Posterior vena cava (tissue), 2 donors: ENCODE results near the gene ANKK1. TPM values are rescaled to one million over a fixed set of nuclear protein-coding genes. Genes with fewer than 3 reads are reported as not detected.

Experiments
- DNase-seq: peaks from one replicate; pipeline ENCODE4 v3.0.0-alpha.2; 2020; ENCODE audit warnings: low spot score
- intact Hi-C, 2 donors: fragments of 100-400 bp; cut with DNase I; formaldehyde crosslinking; loops; one replicate each; pipeline versions ENCODE4 v1.14.1 to v1.14.2; 2022 to 2023
- long read RNA-seq, 2 donors: library from polyadenylated mRNA; unstranded; transcript quantifications; one replicate each; pipeline ENCODE4 v2.0.0, GENCODE V29; 2020 to 2021
- total RNA-seq, 2 donors: library from RNA; stranded (reverse); fragmentation: NEBNext Ultra II Directional; extraction: Animal tissue kit (Norgen Biotek cat#: 25700); gene quantifications; one replicate each; pipeline ENCODE4 v1.2.1, GENCODE V29; 2021
- donor health status: DM: yes; HTN: yes; CAD: no.
- donor health status: DM: yes; HTN: yes; CAD: no.

Gene ANKK1, protein sequence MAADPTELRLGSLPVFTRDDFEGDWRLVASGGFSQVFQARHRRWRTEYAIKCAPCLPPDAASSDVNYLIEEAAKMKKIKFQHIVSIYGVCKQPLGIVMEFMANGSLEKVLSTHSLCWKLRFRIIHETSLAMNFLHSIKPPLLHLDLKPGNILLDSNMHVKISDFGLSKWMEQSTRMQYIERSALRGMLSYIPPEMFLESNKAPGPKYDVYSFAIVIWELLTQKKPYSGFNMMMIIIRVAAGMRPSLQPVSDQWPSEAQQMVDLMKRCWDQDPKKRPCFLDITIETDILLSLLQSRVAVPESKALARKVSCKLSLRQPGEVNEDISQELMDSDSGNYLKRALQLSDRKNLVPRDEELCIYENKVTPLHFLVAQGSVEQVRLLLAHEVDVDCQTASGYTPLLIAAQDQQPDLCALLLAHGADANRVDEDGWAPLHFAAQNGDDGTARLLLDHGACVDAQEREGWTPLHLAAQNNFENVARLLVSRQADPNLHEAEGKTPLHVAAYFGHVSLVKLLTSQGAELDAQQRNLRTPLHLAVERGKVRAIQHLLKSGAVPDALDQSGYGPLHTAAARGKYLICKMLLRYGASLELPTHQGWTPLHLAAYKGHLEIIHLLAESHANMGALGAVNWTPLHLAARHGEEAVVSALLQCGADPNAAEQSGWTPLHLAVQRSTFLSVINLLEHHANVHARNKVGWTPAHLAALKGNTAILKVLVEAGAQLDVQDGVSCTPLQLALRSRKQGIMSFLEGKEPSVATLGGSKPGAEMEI
- total RNA-seq: under 1 TPM in 1 of 2 donors, not detected in 1; 0.23 TPM
- long read RNA-seq, donor 1: 0 reads
- long read RNA-seq, donor 2: 0 reads

- intact Hi-C loops: no loop called here
- DNase-seq: no peak
Observed at GRCh38 chr11:113387605-113388211, at the start of gene ANKK1. TSS of gene ANKK1 (plus strand) at chr11:113387779. CDS start at chr11:113387885, 106 bp downstream.

GRCh38 chr11:113338730-113339129, 48.8 kb upstream of the ANKK1 start:
- intact Hi-C loops: loop anchor here in 1 of 2 donors (10.0 kb wide), 1 partner anchor 1864 kb away; no protein-coding TSS in a partner anchor
- no peak for DNase-seq

GRCh38 chr11:113339929-113340589, 47.5 kb upstream of the ANKK1 start:
- intact Hi-C loops: loop anchor here in 1 of 2 donors (5.0 to 10.0 kb wide), 2 partner anchors 222 to 1865 kb away; no protein-coding TSS in a partner anchor

DNA sequence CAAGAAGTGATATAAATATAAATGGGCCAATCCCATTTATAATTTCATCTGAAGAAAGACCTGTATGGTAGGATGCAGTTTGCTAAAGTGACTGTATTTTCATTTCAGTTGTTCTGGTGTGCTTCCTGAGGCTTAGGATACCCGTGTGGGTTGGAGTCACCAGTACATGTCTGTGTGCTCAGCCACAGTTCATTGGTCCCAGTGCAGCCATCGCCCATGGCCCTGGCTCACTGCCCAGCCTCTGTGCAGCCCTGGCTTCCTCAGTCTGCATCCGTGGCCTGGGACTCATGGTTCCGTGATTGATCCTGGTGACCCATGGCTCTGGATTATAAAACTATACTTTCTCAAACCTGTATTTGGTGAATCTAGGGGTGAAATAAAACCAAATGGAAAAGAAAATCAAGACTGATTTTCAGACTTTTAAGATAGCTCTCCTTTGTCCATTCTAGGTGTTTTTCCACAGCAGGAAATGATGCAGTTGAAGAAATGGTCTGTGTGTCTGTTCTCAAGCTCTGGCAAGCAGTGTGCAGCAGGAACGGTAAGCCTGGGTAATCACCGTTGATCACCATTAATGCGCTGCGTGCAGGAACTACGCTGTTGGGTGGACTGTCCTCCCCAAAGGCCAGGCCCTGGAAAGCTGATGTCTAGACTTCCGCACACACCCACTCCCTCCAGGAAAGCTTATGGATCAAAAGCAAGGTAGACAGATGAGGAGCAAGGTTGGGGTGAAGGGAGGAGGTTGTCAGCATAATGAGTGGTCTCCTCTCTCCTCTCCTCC, 46.0 kb upstream of the ANKK1 start:
- DNase-seq: no peak
- intact Hi-C loops: loop anchor here in 1 of 2 donors (5.0 kb wide), 1 partner anchor 221 kb away; no protein-coding TSS in a partner anchor

More at GRCh38 chr11:113339929-113340589, 47.5 kb upstream of the ANKK1 start:
- no peak for DNase-seq

DNA sequence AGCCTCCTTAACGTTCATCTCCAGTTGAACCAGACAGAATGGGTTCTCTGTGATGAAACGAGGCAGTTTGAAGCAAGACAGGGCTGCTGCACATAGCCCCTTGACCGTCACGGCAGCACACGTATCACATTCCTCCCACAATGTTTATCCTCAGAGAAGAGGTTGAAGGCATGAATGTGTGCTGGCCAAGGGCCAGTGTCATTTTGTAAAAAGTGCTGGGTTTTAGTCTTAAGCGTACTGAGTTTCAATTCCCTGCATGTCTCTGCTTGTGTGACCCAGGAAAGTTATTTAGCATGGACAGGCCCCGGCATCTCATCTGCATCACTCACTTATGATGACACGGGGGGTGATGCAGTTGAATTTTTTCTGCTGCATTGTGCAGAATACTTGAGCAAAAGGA, 41.6 kb upstream of the ANKK1 start:
- DNase-seq: no peak
- intact Hi-C loops: no loop called here

DNA sequence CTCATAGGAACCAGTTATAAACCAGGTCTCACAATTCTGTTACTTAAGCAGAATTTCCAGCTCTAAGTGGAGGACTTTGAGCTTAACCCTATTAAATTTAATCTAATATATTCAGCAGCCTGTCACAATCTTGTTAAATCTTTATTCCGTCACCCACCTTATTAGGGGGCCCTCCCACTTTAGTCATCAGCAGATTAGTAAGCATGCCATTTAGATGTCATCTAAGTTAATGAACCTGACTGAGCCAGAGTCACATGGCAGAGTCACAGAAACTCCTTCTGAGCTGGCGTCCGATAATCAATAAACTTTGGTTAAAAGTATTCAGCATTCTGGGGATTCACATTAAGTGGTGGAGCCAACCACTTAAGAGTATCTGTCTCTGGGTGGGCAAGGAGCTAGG, 38.1 kb upstream of the ANKK1 start:
- intact Hi-C loops: no loop called here
- DNase-seq: no peak

GRCh38 chr11:113350336-113351067, 37.1 kb upstream of the ANKK1 start:
- intact Hi-C loops: no loop called here
- no peak for DNase-seq

- intact Hi-C loops: no loop called here
- DNase-seq: no peak
Observed at GRCh38 chr11:113351068-113351450, 36.5 kb upstream of the ANKK1 start.

DNA sequence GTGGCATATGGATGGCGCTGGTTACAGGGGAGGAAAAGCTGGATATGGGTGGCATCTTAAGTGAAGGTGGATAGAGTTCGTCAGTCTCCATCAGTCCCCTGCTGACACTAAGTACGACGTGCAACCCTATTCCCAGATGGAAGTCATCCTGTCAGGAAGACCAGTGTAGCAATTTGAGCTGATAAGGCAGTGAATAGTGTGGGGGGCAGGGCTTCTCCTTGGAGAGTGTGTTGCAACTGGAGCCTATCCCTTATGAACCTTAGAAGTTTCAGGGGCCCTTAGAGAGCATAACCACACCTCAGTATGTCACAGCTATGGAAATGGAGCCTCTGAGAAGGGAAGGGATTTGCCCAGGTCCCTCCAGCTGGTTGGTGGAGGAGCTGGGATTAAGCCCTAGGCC, 36.1 kb upstream of the ANKK1 start:
- no peak for DNase-seq
- intact Hi-C loops: no loop called here

DNA sequence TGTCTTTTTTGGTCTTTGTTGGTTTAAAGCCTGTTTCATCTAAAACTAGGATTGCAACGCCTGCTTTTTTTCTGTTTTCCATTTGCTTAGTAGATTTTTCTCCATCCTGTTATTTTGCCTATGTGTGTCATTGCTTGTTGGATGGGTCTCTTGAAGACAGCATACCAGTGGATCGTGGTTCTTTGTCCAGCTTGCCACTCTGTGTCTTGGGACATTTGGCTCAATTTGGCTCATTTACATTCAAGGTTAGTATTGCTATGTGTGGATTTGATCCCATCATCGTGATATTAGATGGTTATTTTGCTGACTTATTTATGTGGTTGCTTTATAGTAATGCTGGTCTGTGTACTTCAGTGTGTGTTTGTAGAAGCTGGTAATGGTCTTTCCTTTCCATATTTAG, 31.4 kb upstream of the ANKK1 start:
- intact Hi-C loops: no loop called here

DNA sequence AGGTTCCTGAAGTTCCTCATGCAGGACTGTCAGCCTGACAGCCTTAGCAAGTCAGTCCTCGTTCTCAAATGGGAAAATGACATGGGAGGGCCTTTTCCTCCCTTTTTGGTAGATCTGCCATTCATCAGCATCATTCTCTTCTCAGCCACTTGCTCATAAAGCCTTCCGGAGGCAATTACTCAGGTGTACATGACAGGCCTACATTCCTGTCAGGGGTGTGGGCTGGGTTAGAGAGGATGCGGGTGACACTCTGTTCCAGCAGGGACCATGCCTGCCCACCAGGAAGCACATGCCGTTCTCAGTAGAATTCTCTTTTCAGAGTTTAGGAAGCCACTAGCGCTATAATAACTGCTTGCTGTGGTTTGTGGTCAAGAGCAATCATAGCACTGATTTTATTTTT, 24.2 kb upstream of the ANKK1 start:
- intact Hi-C loops: no loop called here
- DNase-seq: no peak

More for the DNA sequence above, 31.4 kb upstream of the ANKK1 start:
- DNase-seq: no peak

- no peak for DNase-seq
- intact Hi-C loops: no loop called here
Observed at GRCh38 chr11:113363996-113364641, 23.5 kb upstream of the ANKK1 start.

DNA sequence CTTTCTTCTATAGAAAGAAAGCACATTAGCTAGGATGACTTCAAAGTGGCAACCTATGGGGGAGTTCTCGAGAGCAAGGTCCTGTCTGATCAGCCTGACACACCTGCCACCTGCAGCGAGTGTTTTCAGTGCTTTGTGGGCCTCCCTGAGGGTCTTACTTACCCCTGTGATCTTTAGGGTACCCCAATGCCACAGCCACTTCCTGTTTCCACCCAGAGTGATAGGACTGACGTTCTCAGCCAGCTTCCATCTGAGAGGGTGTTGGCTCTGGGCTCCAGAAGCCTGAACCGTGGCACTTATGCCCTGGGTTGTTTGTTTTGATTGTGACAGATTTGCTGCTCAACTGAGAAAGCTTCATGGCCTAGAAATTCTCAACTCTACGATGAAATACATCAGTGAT, 21.7 kb upstream of the ANKK1 start:
- intact Hi-C loops: no loop called here

GRCh38 chr11:113369411-113369810, 18.2 kb upstream of the ANKK1 start:
- intact Hi-C loops: no loop called here
- no peak for DNase-seq

More for the DNA sequence above, 21.7 kb upstream of the ANKK1 start:
- no peak for DNase-seq

DNA sequence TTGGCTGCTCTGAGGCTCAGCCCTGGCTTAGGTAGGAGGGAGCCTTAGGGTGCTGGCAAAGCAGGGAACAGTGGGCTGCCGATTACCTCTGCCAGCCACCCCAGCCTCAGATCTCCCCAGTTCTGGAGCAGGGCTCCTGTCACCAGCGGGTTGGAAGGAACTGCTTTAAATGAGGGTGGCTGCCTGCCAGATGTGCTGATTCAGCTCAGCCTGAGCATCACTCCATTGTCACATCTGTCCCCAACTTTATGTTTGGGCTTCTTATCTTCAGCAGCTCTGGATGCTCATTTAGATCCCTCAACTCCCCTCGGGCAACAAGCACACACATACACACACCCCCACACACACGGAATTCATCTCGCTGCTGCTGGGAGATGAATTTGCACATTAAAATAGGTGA, 16.9 kb upstream of the ANKK1 start:
- DNase-seq: no peak
- intact Hi-C loops: no loop called here

DNA sequence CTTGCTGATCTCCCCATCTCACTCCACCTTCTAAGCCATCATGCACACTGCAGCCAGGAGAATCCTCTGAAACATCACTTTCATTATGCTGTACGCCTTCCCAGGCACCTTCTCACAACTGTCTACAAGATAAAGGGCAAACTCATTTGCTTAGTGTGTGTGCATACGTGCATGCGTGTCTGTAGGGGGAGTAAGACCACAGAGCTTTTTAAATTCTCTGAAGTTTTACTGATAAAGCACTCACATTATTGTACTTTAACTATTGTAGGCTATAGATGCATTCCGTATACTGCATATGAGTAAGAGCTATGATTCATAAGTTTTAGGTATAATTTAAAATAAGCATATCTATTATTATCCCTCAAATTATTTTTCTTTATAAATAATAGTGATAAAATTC, 15.3 kb upstream of the ANKK1 start:
- intact Hi-C loops: no loop called here

GRCh38 chr11:113373306-113373705, 14.3 kb upstream of the ANKK1 start:
- intact Hi-C loops: no loop called here
- no peak for DNase-seq

More for the DNA sequence above, 15.3 kb upstream of the ANKK1 start:
- no peak for DNase-seq
